ENCODE data around the gene SERPINA10.
"Not testable (repeated sequence)": the region's sequence is repeated elsewhere in the genome, so short reads cannot be mapped to it uniquely, and the experiment has no call there.

SERPINA10 gene

DNA sequence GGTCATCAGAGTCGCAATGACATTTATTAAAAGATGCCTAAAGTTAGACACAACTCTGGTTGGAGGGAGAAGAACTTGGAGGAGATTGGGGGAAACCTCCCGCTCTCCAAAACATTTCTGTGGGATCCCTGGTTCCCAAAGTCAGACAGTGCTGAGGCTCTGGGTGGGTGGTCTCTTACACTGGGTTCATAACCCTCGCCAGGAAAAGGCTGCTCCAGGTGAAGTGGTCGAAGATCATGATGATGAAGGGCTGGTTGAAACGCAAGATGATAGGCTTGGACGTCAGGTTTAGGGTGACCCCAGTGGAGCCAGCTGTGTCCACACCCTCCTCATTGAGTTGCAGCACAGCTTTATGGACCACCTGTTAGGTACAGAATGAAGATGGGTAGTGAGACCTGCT, 11.2 kb upstream of the SERPINA10 start:
- H3F3A ChIP-seq (ENCODE audit: control insufficient read depth, insufficient read depth): no peaks in the 10 kb centered on the region
- no peaks in the 10 kb centered on the region for H3K36me3 ChIP-seq (ENCODE audit: control insufficient read depth, low read length)
- H4K20me1 ChIP-seq (ENCODE audit: control insufficient read depth, insufficient read depth, low read depth, low read length): no peaks in the 10 kb centered on the region
- no peaks in the 10 kb centered on the region for H3K4me1 ChIP-seq (ENCODE audit: control insufficient read depth, low read length)
- no peak overlapping the region for H3K4me3 ChIP-seq (ENCODE audit: low read length)
- no peaks in the 10 kb centered on the region for H3K9me2 ChIP-seq (replicated peaks; ENCODE audit: control insufficient read depth, low read length)
- peaks cover 14% of the 10 kb centered on the region; the same call in 1 of the 2 replicates for H3K9me3 ChIP-seq (ENCODE audit: control insufficient read depth, insufficient read depth, low read length)
- H3K79me2 ChIP-seq (ENCODE audit: control insufficient read depth, low read length): no peaks in the 10 kb centered on the region
- no peak overlapping the region for H3K27ac ChIP-seq (ENCODE audit: low read depth, low read length)
- TF ChIP-seq, protein P1, sequence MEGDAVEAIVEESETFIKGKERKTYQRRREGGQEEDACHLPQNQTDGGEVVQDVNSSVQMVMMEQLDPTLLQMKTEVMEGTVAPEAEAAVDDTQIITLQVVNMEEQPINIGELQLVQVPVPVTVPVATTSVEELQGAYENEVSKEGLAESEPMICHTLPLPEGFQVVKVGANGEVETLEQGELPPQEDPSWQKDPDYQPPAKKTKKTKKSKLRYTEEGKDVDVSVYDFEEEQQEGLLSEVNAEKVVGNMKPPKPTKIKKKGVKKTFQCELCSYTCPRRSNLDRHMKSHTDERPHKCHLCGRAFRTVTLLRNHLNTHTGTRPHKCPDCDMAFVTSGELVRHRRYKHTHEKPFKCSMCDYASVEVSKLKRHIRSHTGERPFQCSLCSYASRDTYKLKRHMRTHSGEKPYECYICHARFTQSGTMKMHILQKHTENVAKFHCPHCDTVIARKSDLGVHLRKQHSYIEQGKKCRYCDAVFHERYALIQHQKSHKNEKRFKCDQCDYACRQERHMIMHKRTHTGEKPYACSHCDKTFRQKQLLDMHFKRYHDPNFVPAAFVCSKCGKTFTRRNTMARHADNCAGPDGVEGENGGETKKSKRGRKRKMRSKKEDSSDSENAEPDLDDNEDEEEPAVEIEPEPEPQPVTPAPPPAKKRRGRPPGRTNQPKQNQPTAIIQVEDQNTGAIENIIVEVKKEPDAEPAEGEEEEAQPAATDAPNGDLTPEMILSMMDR (IDR thresholded peaks at IDR 0.05; ENCODE audit: low read depth, low read length, poor library complexity, severe bottlenecking): no peak
- no peak for TF ChIP-seq EZH2phosphoT487 (IDR thresholded peaks at IDR 0.05; ENCODE audit: borderline replicate concordance, low read length)
- no peaks in the 10 kb centered on the region for H3K27me3 ChIP-seq (ENCODE audit: control insufficient read depth, low read length)
- H3K4me2 ChIP-seq (ENCODE audit: low read length): no peak overlapping the region

DNA sequence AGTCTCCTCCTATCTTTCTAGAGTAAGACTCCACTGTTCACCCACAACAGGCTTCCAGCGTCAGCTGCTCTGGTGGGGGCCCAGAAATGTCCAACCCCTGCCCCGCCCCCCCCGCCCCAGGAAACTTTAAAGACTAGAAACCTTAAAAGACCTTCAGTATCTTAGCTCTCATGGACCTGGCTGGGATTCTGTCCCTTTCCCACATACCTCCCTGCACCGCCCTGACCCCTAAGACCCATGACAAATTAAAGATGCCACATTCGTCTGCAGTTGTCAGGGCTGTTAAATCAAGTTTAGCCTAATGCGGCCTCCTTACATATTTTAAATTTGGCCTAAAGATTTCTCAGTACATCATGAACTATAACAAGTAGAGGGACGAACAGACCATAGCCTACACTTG, 10.0 kb upstream of the SERPINA10 start:
- TF ChIP-seq EZH2phosphoT487 (IDR thresholded peaks at IDR 0.05; ENCODE audit: borderline replicate concordance, low read length): no peak
- TF ChIP-seq, protein P1 (IDR thresholded peaks at IDR 0.05; ENCODE audit: low read depth, low read length, poor library complexity, severe bottlenecking): no peak
- no peaks in the 10 kb centered on the region for H3K27me3 ChIP-seq (ENCODE audit: control insufficient read depth, low read length)
- H3F3A ChIP-seq (ENCODE audit: control insufficient read depth, insufficient read depth): no peaks in the 10 kb centered on the region
- no peaks in the 10 kb centered on the region for H3K79me2 ChIP-seq (ENCODE audit: control insufficient read depth, low read length)
- H3K4me2 ChIP-seq (ENCODE audit: low read length): no peak overlapping the region
- H3K9me3 ChIP-seq (ENCODE audit: control insufficient read depth, insufficient read depth, low read length): peaks cover 8% of the 10 kb centered on the region; the same call in 1 of the 2 replicates
- no peaks in the 10 kb centered on the region for H3K36me3 ChIP-seq (ENCODE audit: control insufficient read depth, low read length)
- H3K4me3 ChIP-seq (ENCODE audit: low read length): no peak overlapping the region
- no peaks in the 10 kb centered on the region for H3K9me2 ChIP-seq (replicated peaks; ENCODE audit: control insufficient read depth, low read length)
- no peak overlapping the region for H3K27ac ChIP-seq (ENCODE audit: low read depth, low read length)
- no peaks in the 10 kb centered on the region for H4K20me1 ChIP-seq (ENCODE audit: control insufficient read depth, insufficient read depth, low read depth, low read length)
- H3K4me1 ChIP-seq (ENCODE audit: control insufficient read depth, low read length): no peaks in the 10 kb centered on the region

DNA sequence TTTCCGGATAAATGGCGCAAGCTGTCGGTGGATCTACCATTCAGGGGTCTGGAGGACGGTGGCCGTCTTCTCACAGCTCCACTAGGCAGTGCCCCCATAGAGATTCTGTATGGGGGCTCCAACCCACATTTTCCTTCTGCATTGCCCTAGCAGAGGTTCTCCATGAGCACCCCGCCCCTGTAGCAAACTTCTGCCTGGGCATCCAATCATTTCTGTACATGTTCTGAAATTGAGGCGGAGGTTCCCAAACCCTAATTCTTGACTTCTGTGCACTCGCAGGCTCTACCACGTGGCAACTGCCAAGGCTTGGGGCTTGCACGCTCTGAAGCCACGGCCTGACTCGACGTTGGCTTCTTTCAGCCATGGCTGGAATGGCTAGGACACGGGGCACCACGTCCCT, 5.1 kb upstream of the SERPINA10 start:
- no peak overlapping the region for H3K4me2 ChIP-seq (ENCODE audit: low read length)
- no peak overlapping the region for H3K4me3 ChIP-seq (ENCODE audit: low read length)
- no peaks in the 10 kb centered on the region for H3K4me1 ChIP-seq (ENCODE audit: control insufficient read depth, low read length)
- TF ChIP-seq, protein P1 (IDR thresholded peaks at IDR 0.05; ENCODE audit: low read depth, low read length, poor library complexity, severe bottlenecking): no peak
- TF ChIP-seq EZH2phosphoT487 (IDR thresholded peaks at IDR 0.05; ENCODE audit: borderline replicate concordance, low read length): no peak
- H3K27ac ChIP-seq (ENCODE audit: low read depth, low read length): no peak overlapping the region
- no peaks in the 10 kb centered on the region for H3K36me3 ChIP-seq (ENCODE audit: control insufficient read depth, low read length)
- no peaks in the 10 kb centered on the region for H3K9me2 ChIP-seq (replicated peaks; ENCODE audit: control insufficient read depth, low read length)
- H3K79me2 ChIP-seq (ENCODE audit: control insufficient read depth, low read length): no peaks in the 10 kb centered on the region
- H3F3A ChIP-seq (ENCODE audit: control insufficient read depth, insufficient read depth): no peaks in the 10 kb centered on the region
- no peaks in the 10 kb centered on the region for H3K27me3 ChIP-seq (ENCODE audit: control insufficient read depth, low read length)
- no peaks in the 10 kb centered on the region for H4K20me1 ChIP-seq (ENCODE audit: control insufficient read depth, insufficient read depth, low read depth, low read length)
- no peaks in the 10 kb centered on the region for H3K9me3 ChIP-seq (ENCODE audit: control insufficient read depth, insufficient read depth, low read length)

DNA sequence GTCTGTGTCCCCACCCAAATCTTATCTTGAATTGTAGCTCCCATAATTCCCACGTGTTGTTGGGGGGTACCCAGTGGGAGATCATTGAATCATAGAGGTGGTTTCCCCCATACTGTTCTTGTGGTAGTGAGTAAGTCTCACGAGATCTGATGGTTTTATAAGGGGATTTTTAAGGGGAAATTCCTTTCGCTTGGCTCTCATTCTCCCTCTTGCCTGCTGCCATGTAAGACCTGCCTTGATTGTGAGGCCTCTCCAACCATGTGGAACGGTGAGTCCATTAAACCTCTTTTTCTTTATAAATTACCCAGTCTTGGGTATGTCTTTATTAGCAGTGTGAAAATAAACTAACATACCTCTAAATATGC, 3.1 kb upstream of the SERPINA10 start:
- H3K4me3 ChIP-seq (ENCODE audit: low read length); H4K20me1 ChIP-seq (ENCODE audit: control insufficient read depth, insufficient read depth, low read depth, low read length); H3K27ac ChIP-seq (ENCODE audit: low read depth, low read length); H3K4me1 ChIP-seq (ENCODE audit: control insufficient read depth, low read length); H3K79me2 ChIP-seq (ENCODE audit: control insufficient read depth, low read length); H3K27me3 ChIP-seq (ENCODE audit: control insufficient read depth, low read length); H3K4me2 ChIP-seq (ENCODE audit: low read length); H3K9me2 ChIP-seq (replicated peaks; ENCODE audit: control insufficient read depth, low read length); H3K9me3 ChIP-seq (ENCODE audit: control insufficient read depth, insufficient read depth, low read length); H3K36me3 ChIP-seq (ENCODE audit: control insufficient read depth, low read length); H3F3A ChIP-seq (ENCODE audit: control insufficient read depth, insufficient read depth): not testable (repeated sequence)

Measured in DOHH2 (cell line).